ENCODE results near the gene MAGEA10.

DNA sequence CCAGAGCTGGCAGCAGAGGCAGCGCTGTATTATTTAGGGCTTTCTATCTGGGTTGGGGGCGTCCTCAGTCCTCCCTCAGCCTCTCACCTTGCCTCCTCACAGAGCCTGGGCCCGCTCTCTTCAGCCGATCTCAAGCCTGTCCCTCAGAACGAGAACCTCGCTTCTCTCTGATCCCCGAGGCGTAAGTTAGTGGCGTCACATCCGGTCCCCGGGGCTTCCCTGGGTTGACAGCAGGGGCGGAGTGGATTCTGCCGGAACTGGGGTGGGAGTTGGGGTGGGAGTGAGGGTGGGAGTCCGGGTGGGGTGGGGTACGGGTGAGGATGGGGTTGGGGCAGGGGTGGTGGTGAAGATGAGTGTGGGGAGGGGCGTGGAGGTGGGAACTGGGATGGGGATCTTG is at the start of gene MAGEA10:
- TF ChIP-seq, protein P1, sequence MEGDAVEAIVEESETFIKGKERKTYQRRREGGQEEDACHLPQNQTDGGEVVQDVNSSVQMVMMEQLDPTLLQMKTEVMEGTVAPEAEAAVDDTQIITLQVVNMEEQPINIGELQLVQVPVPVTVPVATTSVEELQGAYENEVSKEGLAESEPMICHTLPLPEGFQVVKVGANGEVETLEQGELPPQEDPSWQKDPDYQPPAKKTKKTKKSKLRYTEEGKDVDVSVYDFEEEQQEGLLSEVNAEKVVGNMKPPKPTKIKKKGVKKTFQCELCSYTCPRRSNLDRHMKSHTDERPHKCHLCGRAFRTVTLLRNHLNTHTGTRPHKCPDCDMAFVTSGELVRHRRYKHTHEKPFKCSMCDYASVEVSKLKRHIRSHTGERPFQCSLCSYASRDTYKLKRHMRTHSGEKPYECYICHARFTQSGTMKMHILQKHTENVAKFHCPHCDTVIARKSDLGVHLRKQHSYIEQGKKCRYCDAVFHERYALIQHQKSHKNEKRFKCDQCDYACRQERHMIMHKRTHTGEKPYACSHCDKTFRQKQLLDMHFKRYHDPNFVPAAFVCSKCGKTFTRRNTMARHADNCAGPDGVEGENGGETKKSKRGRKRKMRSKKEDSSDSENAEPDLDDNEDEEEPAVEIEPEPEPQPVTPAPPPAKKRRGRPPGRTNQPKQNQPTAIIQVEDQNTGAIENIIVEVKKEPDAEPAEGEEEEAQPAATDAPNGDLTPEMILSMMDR (IDR thresholded peaks at IDR 0.05), result no peak
- no peak for TF ChIP-seq POLR2A (IDR thresholded peaks at IDR 0.05)
